DMS153 treated with DMSO at 0.1 percent for 48 hours (cell line): ENCODE data around the gene TMPRSS2.
A peak's percentile ranks its signal among the peaks of the same experiment; 100 is the strongest.

Source experiments
- DNase-seq: peaks from one replicate; lab custom pipeline; 2025; ENCODE audit not compliant: unreplicated experiment; lab: John Stamatoyannopoulos, UW

The TMPRSS2 gene

GRCh38 chr21:41482980-41483379, 25.0 kb downstream of the TMPRSS2 start:
- no peak for DNase-seq

- no peak for DNase-seq
Measured at GRCh38 chr21:41482301-41482700, 25.7 kb downstream of the TMPRSS2 start.

GRCh38 chr21:41481191-41481590, 26.8 kb downstream of the TMPRSS2 start:
- no peak for DNase-seq

- DNase-seq: no peak
Measured at GRCh38 chr21:41480086-41480690, 27.8 kb downstream of the TMPRSS2 start.

GRCh38 chr21:41479686-41480085, 28.3 kb downstream of the TMPRSS2 start:
- no peak for DNase-seq

GRCh38 chr21:41478319-41479177, 29.4 kb downstream of the TMPRSS2 start:
- no peak for DNase-seq

GRCh38 chr21:41477641-41478318, 30.2 kb downstream of the TMPRSS2 start:
- no peak for DNase-seq

GRCh38 chr21:41475714-41476420, 32.1 kb downstream of the TMPRSS2 start:
- no peak for DNase-seq

GRCh38 chr21:41472753-41473548, 35.0 kb downstream of the TMPRSS2 start:
- no peak for DNase-seq

- DNase-seq: no peak
Measured at GRCh38 chr21:41470054-41470453, 37.9 kb downstream of the TMPRSS2 start.

GRCh38 chr21:41466024-41466820, 41.7 kb downstream of the TMPRSS2 start:
- DNase-seq: no peak

- DNase-seq: no peak
Measured at GRCh38 chr21:41465176-41465781, 42.7 kb downstream of the TMPRSS2 start.

- peak; percentile 23 for DNase-seq
Measured at GRCh38 chr21:41460578-41461527, 47.1 kb downstream of the TMPRSS2 start.

GRCh38 chr21:41459884-41460534, 47.9 kb downstream of the TMPRSS2 start:
- no peak for DNase-seq

GRCh38 chr21:41458559-41458958, 49.4 kb downstream of the TMPRSS2 start:
- DNase-seq: no peak

- DNase-seq: no peak
Measured at GRCh38 chr21:41458121-41458520, 49.8 kb downstream of the TMPRSS2 start.

GRCh38 chr21:41453761-41454160, 54.2 kb downstream of the TMPRSS2 start:
- DNase-seq: no peak

GRCh38 chr21:41453198-41453597, 54.8 kb downstream of the TMPRSS2 start:
- no peak for DNase-seq
